Karpas-422 (cell line): ENCODE data around the gene GPR4. TPM values are rescaled to one million over a fixed set of nuclear protein-coding genes. Genes with fewer than 3 reads are reported as not detected.

Experiments
- DNase-seq: peaks from one replicate; pipeline ENCODE4 v3.0.0-alpha.2; 2015
- H2AFZ ChIP-seq: fragments of 200-600 bp; sonication (generic); 2 replicates; pipeline ENCODE4 v1.6.1; 2014; ENCODE audit warnings: antibody characterized with exemption, low read length, mixed read lengths
- H3K27ac ChIP-seq: fragments of 200-600 bp; sonication (generic); 2 replicates; pipeline ENCODE4 v1.5.1; 2014; ENCODE audit warnings: mild to moderate bottlenecking, low read length, moderate library complexity
- H3K27me3 ChIP-seq: fragments of 200-600 bp; sonication (generic); 2 replicates; pipeline ENCODE4 v1.6.1; 2014; ENCODE audit warnings: low read length, mixed read lengths
- H3K36me3 ChIP-seq: fragments of 200-600 bp; sonication (generic); 2 replicates; pipeline ENCODE4 v1.6.1; 2014; ENCODE audit warnings: low read length, mixed read lengths; ENCODE audit not compliant: insufficient read depth
- H3K4me1 ChIP-seq: fragments of 200-600 bp; sonication (generic); 2 replicates; pipeline ENCODE4 v1.6.1; 2014; ENCODE audit warnings: mild to moderate bottlenecking, low read length, mixed read lengths
- H3K4me2 ChIP-seq: fragments of 200-600 bp; sonication (generic); 2 replicates; pipeline ENCODE4 v1.6.1; 2014; ENCODE audit warnings: low read length, low read depth, mild to moderate bottlenecking; ENCODE audit not compliant: poor library complexity, severe bottlenecking
- H3K4me3 ChIP-seq: fragments of 200-600 bp; sonication (generic); 2 replicates; pipeline ENCODE4 v1.5.1; 2014; ENCODE audit warnings: mild to moderate bottlenecking, antibody characterized with exemption, low read length, mixed read lengths
- H3K79me2 ChIP-seq: fragments of 200-600 bp; sonication (generic); 2 replicates; pipeline ENCODE4 v1.6.1; 2014; ENCODE audit warnings: mild to moderate bottlenecking, low read length, mixed read lengths
- H3K9ac ChIP-seq: fragments of 200-600 bp; sonication (generic); 2 replicates; pipeline ENCODE4 v1.6.0; 2014; ENCODE audit warnings: low read length
- H3K9me2 ChIP-seq: fragments of 200-600 bp; sonication (generic), shearing (Covaris generic); replicated peaks from 2 replicates; pipeline ENCODE4 v1.6.0; 2014; ENCODE audit warnings: mild to moderate bottlenecking, low read length, moderate library complexity; ENCODE audit not compliant: insufficient read depth
- H3K9me3 ChIP-seq: fragments of 300-700, 200-600 bp; sonication (generic); 2 replicates; pipeline ENCODE4 v1.6.1; 2014; ENCODE audit warnings: low read length, mixed read lengths
- H4K20me1 ChIP-seq: fragments of 200-600 bp; sonication (generic); 2 replicates; pipeline ENCODE4 v1.6.1; 2014; ENCODE audit warnings: mild to moderate bottlenecking, antibody characterized with exemption, low read length, low read depth; ENCODE audit not compliant: insufficient read depth
- total RNA-seq: library from RNA; depleted of rRNA; stranded (reverse); fragments of >200 nt; shearing (Covaris generic); gene quantifications from 2 replicates; pipeline ENCODE4 v1.2.3, GENCODE V29; 2014; ENCODE audit warnings: low replicate concordance

The GPR4 gene
- total RNA-seq, 1 experiment from 2014 or later, result 0.26 TPM

DNA sequence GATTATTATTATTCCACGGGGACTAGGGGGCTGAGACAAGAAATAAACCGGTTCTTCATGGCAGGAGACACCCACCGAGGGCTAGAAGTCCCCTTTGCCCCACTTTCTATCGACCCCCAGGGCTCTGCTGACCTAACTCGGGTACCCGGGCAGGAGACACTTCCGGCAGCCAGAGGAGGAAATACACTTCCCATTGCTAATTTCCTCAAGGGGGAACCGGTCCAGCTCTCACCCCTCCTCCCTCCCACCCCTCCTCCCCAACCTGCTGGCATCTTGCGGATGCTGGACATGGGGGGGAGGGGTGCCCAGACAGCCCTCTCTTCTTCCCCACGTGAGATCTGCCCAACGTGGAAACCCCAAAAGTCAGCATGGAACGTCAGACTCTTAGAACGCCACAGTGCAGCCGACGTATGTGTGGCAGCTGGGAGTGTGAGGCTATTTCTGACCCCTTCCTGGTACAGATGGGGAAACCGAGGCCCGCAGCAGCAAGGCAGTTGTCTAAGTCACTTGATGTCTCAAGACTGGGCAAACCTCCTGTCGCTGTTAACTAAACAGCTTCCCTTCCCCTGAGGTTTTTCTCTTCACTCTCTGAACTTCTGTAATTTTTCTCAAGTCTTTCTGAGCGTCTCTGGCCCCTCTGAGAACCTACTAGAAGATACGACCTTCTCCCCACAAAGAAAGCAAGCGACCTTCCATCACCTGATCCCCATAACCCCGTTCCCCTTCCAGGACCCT is 3.6 kb downstream of the GPR4 start:
- DNase-seq, result peak; percentile 66
- Histone ChIP-seq H3K4me2 (peak overlapping the region; percentile 66), H3K36me3 (no peaks in the 10 kb centered on the region), H3K9me3 (no peaks in the 10 kb centered on the region), H3K9ac (peak overlapping the region; percentile 63), H3K27me3 (no peaks in the 10 kb centered on the region), H3K79me2 (no peaks in the 10 kb centered on the region), H2AFZ (peak overlapping the region; percentile 84), H3K4me1 (peaks cover 24% of the 10 kb centered on the region), H3K27ac (no peak overlapping the region), H4K20me1 (no peaks in the 10 kb centered on the region), H3K4me3 (peak overlapping the region; percentile 55; the same call in 1 of the 2 replicates), H3K9me2 (no peaks in the 10 kb centered on the region)

DNA sequence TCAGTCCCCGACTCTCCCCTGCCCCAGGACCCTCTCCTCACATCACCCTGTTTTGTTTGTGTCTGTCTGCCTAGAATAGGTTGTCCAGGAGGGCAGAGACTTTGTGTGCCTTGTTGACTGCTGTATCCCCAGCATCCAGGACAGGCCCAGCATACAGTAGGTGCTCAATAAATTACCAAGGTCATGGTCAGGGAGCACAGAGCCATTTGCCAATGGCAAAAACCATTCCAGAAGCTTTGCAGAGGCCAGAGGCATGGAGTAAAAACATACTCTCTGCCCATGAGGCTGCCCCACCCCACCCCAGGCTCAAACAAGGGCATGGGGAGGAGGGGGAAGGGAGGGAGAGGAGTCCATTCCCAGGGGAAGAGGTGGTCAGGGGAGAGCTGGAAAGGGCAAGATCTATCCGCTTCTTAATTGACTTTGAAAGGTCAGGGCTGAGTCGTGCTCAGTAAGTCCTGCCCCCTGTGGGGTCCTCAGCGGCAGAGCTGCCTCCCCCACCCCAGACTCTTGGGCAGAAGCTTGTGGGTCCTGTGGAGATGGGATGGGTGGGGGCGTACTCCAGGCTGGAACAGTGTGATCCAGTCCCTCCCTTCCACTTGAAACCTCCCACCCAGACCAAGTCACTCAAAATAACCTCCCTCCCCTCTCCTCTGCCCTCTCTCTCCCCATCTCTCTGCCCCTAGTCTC is 4.4 kb downstream of the GPR4 start:
- H3K4me3 ChIP-seq, result no peak overlapping the region
- H3K9me2 ChIP-seq, result no peaks in the 10 kb centered on the region
- no peaks in the 10 kb centered on the region for H3K79me2 ChIP-seq
- no peaks in the 10 kb centered on the region for H3K36me3 ChIP-seq
- H3K4me2 ChIP-seq, result no peak overlapping the region
- H3K4me1 ChIP-seq, result peaks cover 24% of the 10 kb centered on the region
- H3K27ac ChIP-seq, result no peak overlapping the region
- H3K9ac ChIP-seq, result peak overlapping the region; percentile 63; the same call in 1 of the 2 replicates
- H2AFZ ChIP-seq, result no peak overlapping the region
- H4K20me1 ChIP-seq, result no peaks in the 10 kb centered on the region
- H3K9me3 ChIP-seq, result no peaks in the 10 kb centered on the region
- no peaks in the 10 kb centered on the region for H3K27me3 ChIP-seq
- DNase-seq, result no peak

DNA sequence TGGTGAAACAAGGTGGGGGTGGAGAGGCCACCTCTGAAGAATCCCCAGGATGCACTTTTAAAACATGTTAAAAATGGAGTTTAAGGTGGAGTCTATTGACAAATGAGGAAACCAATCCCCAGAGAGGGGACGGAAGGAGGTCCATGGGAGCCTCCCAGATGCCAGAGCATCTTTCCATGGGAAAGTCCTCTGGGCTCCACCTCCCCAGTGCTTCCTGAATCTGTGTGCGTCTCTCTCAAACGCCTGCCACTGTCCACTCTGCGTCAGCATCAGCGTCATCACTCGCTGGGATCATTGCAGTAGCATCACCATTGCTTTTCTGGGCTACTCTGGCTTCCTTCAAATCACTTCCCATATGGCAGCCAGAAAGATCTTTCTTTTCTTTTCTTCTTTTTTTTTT is 6.2 kb downstream of the GPR4 start:
- H3K9me2 ChIP-seq, result no peaks in the 10 kb centered on the region
- peaks cover 24% of the 10 kb centered on the region for H3K4me1 ChIP-seq
- no peaks in the 10 kb centered on the region for H3K79me2 ChIP-seq
- H3K4me2 ChIP-seq, result no peak overlapping the region
- no peak overlapping the region for H3K9ac ChIP-seq
- no peak overlapping the region for H2AFZ ChIP-seq
- H3K27me3 ChIP-seq, result no peaks in the 10 kb centered on the region
- no peak overlapping the region for H3K27ac ChIP-seq
- no peak for DNase-seq
- no peaks in the 10 kb centered on the region for H3K9me3 ChIP-seq
- H3K36me3 ChIP-seq, result no peaks in the 10 kb centered on the region
- H4K20me1 ChIP-seq, result no peaks in the 10 kb centered on the region
- H3K4me3 ChIP-seq, result no peak overlapping the region

DNA sequence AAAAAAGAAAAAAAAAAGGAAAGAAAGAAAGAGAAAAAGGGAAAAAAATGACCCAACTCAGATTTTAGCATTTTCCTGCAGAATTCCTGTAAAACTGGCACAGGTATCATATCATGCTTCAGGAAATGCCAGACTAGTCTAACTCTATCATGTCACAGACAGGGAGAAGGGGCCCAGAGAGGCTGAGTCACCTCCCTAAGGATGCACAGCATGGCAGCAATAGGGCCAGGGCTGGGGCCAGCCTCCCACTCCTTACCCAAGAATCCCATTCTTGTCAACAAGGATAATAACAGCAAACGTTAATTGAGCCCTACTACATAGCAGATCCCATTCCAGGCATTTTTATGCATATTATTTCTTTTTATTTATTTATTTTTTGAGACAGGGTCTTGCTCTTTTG is 8.5 kb downstream of the GPR4 start:
- H3K9me2 ChIP-seq, result no peaks in the 10 kb centered on the region
- H3K4me1 ChIP-seq, result peaks cover 10% of the 10 kb centered on the region
- H3K4me2 ChIP-seq, result no peak overlapping the region
- no peaks in the 10 kb centered on the region for H3K36me3 ChIP-seq
- no peaks in the 10 kb centered on the region for H3K79me2 ChIP-seq
- H3K9me3 ChIP-seq, result no peaks in the 10 kb centered on the region
- no peak overlapping the region for H3K9ac ChIP-seq
- no peak overlapping the region for H3K4me3 ChIP-seq
- H3K27ac ChIP-seq, result no peak overlapping the region
- no peak for DNase-seq
- H4K20me1 ChIP-seq, result no peaks in the 10 kb centered on the region
- no peak overlapping the region for H2AFZ ChIP-seq
- H3K27me3 ChIP-seq, result no peaks in the 10 kb centered on the region

DNA sequence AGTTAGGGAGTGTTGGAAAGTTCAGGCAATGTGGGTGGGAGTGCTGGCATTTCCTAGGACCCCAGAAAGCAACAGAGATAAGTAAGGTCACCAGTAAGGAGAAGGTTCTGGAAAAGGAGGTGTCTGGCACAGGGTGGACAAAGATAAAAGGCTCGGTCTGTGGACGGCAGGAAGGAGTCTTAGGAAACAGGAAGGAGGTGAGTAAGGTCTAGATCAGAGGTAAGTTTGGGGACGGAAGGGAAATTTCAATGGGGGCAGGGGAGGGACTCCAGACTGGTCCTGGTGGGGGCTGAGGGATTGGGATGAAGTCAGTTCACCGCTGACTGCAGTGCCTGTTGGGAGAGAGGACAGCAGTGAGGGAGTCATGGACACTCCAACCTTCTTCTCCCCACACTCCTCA is 9.6 kb downstream of the GPR4 start:
- no peak overlapping the region for H3K27ac ChIP-seq
- H3K79me2 ChIP-seq, result no peaks in the 10 kb centered on the region
- H3K4me1 ChIP-seq, result peaks cover 4% of the 10 kb centered on the region; the same call in 1 of the 2 replicates
- H3K4me3 ChIP-seq, result no peak overlapping the region
- H3K9me3 ChIP-seq, result no peaks in the 10 kb centered on the region
- DNase-seq, result no peak
- H4K20me1 ChIP-seq, result no peaks in the 10 kb centered on the region
- H3K27me3 ChIP-seq, result no peaks in the 10 kb centered on the region
- no peak overlapping the region for H3K9ac ChIP-seq
- no peak overlapping the region for H3K4me2 ChIP-seq
- no peaks in the 10 kb centered on the region for H3K9me2 ChIP-seq
- H3K36me3 ChIP-seq, result no peaks in the 10 kb centered on the region
- no peak overlapping the region for H2AFZ ChIP-seq

DNA sequence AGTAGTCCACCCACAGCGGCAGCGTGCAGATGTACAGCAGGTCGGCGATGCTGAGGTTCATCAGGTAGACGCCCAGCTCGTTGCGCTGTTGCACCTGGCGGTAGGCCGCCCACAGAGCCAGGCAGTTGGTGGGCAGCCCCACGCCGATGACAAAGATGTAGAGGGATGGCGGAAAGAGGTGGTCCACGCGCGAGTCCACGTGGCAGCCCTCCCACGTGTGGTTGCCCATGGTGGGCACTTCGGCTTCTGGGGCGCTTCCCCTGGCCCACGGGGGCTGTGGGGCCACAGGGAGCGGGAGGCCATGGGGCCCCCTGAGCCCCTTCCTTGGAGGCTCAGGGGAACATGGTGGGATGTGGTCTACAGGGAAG is 10.4 kb downstream of the GPR4 start:
- Histone ChIP-seq H3K36me3 (no peaks in the 10 kb centered on the region), H3K4me3 (no peak overlapping the region), H3K9me3 (no peaks in the 10 kb centered on the region), H2AFZ (no peak overlapping the region), H3K9ac (no peak overlapping the region), H4K20me1 (no peaks in the 10 kb centered on the region), H3K27ac (no peak overlapping the region), H3K4me1 (peaks cover 4% of the 10 kb centered on the region; the same call in 1 of the 2 replicates), H3K27me3 (no peaks in the 10 kb centered on the region), H3K9me2 (no peaks in the 10 kb centered on the region), H3K4me2 (no peak overlapping the region), H3K79me2 (no peaks in the 10 kb centered on the region)
- no peak for DNase-seq

DNA sequence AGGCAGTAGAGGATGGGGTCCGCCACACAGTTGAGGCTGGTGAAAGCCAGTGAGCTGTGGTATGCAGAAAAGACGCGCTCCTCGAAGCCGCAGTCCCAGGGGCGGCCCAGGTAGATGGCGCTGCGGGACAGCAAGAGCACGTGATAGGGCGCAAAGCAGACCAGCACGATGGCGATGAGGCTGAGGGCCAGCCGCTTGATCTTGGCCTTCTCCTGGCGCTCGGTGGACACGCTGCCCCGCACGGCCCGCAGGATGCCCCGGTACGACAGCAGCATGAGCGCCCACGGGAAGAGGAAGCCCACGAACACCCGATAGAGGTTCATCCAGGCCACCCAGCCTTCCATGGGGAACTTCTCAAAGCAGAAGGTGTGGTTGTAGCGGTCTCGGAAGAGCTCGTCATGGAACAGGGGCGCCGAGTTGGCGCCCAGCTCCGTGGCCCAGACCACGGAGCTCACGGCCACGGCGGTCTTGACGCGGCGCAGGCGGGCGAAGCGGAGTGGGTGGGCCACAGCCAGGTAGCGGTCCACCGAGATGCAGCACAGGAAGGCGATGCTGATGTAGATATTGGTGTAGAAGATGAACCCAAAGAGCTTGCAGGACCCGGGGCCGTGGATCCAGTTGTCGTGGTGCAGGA is 10.9 kb downstream of the GPR4 start:
- Histone ChIP-seq H3K9me3 (no peaks in the 10 kb centered on the region), H3K36me3 (no peaks in the 10 kb centered on the region), H3K27me3 (no peaks in the 10 kb centered on the region), H2AFZ (no peak overlapping the region), H4K20me1 (no peaks in the 10 kb centered on the region), H3K79me2 (no peaks in the 10 kb centered on the region), H3K4me2 (no peak overlapping the region), H3K27ac (no peak overlapping the region), H3K9me2 (no peaks in the 10 kb centered on the region), H3K9ac (0 out of 2 replicates have a peak overlapping the region, but pooled peaks have one; percentile 2), H3K4me1 (peaks cover 4% of the 10 kb centered on the region; the same call in 1 of the 2 replicates), H3K4me3 (no peak overlapping the region)
- peak; percentile 79 for DNase-seq

DNA sequence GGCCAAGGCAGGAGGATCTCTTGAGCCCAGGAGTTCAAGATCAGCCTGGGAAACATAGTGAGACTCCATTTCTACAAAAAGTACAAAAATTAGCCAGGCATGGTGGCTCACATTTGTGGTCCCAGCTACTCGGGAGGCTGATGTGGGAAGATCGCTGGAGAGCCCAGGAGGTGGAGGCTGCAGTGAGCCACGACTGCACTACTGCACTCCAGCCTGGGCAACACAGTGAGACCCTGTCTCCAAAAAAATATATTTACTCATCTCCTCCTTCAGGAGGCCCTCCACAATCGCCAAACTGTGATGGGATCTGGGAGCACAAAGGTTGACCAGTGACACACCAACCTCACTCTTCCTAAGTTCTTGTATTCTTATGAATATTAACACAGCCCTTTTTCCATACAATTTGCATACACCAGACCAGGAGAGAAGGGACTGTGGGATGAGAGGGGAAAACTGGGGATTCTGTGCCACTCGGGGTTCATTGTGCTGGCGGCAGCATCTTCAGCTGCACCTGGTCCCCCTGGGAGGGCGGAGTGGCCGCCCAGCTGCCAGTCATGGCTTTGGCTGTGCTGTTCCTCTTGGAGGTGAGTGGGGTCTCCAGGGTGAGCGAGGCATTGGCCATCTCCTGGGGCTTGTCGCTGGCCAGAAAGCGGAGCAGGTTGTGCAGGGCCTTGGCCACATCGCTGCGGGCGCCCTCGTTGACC is 11.6 kb downstream of the GPR4 start:
- Histone ChIP-seq H3K79me2 (no peaks in the 10 kb centered on the region), H3K27ac (no peak overlapping the region), H3K4me3 (no peak overlapping the region), H3K4me1 (peaks cover 4% of the 10 kb centered on the region), H3K4me2 (no peak overlapping the region), H2AFZ (no peak overlapping the region), H4K20me1 (no peaks in the 10 kb centered on the region), H3K36me3 (no peaks in the 10 kb centered on the region), H3K9me3 (no peaks in the 10 kb centered on the region), H3K9me2 (no peaks in the 10 kb centered on the region; the same call in 1 of the 2 replicates), H3K27me3 (no peaks in the 10 kb centered on the region), H3K9ac (0 out of 2 replicates have a peak overlapping the region, but pooled peaks have one; percentile 2)
- no peak for DNase-seq
